AG09309 (cell line): Measurements from ENCODE around the gene GAP43.

Experiments used
- DNase-seq: peaks from one replicate; pipeline ENCODE4 v3.0.0-alpha.2; 2010; ENCODE audit warnings: low read depth
- H3K4me3 ChIP-seq: 2 replicates; pipeline ENCODE4 v1.5.1; 2011; ENCODE audit warnings: mild to moderate bottlenecking, low read depth, low read length, moderate library complexity; ENCODE audit not compliant: control insufficient read depth
- CTCF ChIP-seq: IDR thresholded peaks from 2 replicates; pipeline ENCODE4 v1.5.1; 2011; ENCODE audit warnings: mild to moderate bottlenecking, low read depth, low read length, inconsistent platforms; ENCODE audit not compliant: insufficient read depth, control insufficient read depth; ENCODE audit errors: missing control alignments

GAP43 gene

GRCh38 chr3:115658337-115659181 lies 35.2 kb downstream of the GAP43 start:
- TF ChIP-seq CTCF = no peak
- peak overlapping the region; percentile 66 for H3K4me3 ChIP-seq
- DNase-seq = peak; percentile 34

- no peak for DNase-seq
- no peak overlapping the region; the same call in 1 of the 2 replicates for H3K4me3 ChIP-seq
- no peak for TF ChIP-seq CTCF
These were observed 36.2 kb downstream of the GAP43 start for GRCh38 chr3:115659253-115660220.

- no peak overlapping the region for H3K4me3 ChIP-seq
- DNase-seq = no peak
- TF ChIP-seq CTCF = no peak
These were observed 37.5 kb downstream of the GAP43 start for GRCh38 chr3:115660646-115661337.

- no peak for TF ChIP-seq CTCF
These were observed 39.0 kb downstream of the GAP43 start for GRCh38 chr3:115662356-115662755.

GRCh38 chr3:115663414-115663813 lies 40.1 kb downstream of the GAP43 start:
- TF ChIP-seq CTCF = no peak
- H3K4me3 ChIP-seq = no peak overlapping the region
- no peak for DNase-seq

More at GRCh38 chr3:115662356-115662755, 39.0 kb downstream of the GAP43 start:
- H3K4me3 ChIP-seq = no peak overlapping the region
- no peak for DNase-seq

GRCh38 chr3:115666081-115666480 lies 42.8 kb downstream of the GAP43 start:
- no peak for TF ChIP-seq CTCF
- DNase-seq = no peak
- H3K4me3 ChIP-seq = no peak overlapping the region
